ENCODE data around the gene DUSP16. TPM values are rescaled to one million over a fixed set of nuclear protein-coding genes. Genes with fewer than 3 reads are reported as not detected.
A peak's percentile ranks its signal among the peaks of the same experiment; 100 is the strongest.

The DUSP16 gene
- polyA plus RNA-seq, 1 donor from 2014 or later: 42.5 TPM

- no peak overlapping the region for H3K4me3 ChIP-seq (ENCODE audit: low read length)
- H4K20me1 ChIP-seq (ENCODE audit: insufficient read depth): no peaks in the 10 kb centered on the region
- no peaks in the 10 kb centered on the region for H3K79me2 ChIP-seq (replicated peaks; ENCODE audit: insufficient read depth, low read length)
- H3K27me3 ChIP-seq (ENCODE audit: insufficient read depth, low read depth, low read length): no peaks in the 10 kb centered on the region
- H3K4me2 ChIP-seq (ENCODE audit: low read length): no peak overlapping the region
- TF ChIP-seq RAD21 (conservative IDR thresholded peaks at IDR 0.05): no peak
- no peak for TF ChIP-seq CTCF (IDR thresholded peaks at IDR 0.05; ENCODE audit: poor library complexity, severe bottlenecking)
- no peaks in the 10 kb centered on the region for H3K9me2 ChIP-seq (ENCODE audit: insufficient read depth, low read length)
- no peak overlapping the region for H3K9ac ChIP-seq (ENCODE audit: low read length)
- H3F3A ChIP-seq (ENCODE audit: insufficient read depth, low read length, poor library complexity, severe bottlenecking): no peaks in the 10 kb centered on the region
- no peak overlapping the region for H2AFZ ChIP-seq (ENCODE audit: low read depth, low read length)
- H3K27ac ChIP-seq (ENCODE audit: low read length): no peak overlapping the region
- H3K9me3 ChIP-seq (ENCODE audit: low read length): no peaks in the 10 kb centered on the region
- no peaks in the 10 kb centered on the region for H3K36me3 ChIP-seq (ENCODE audit: insufficient read depth, low read length)
These were observed 22.6 kb upstream of the DUSP16 start for GRCh38 chr12:12585115-12585863.

GRCh38 chr12:12583510-12584178, 21.0 kb upstream of the DUSP16 start:
- Histone ChIP-seq H3K27me3 (ENCODE audit: insufficient read depth, low read depth, low read length) (no peaks in the 10 kb centered on the region), H3K9me2 (ENCODE audit: insufficient read depth, low read length) (no peaks in the 10 kb centered on the region), H3K4me2 (ENCODE audit: low read length) (no peak overlapping the region), H2AFZ (ENCODE audit: low read depth, low read length) (no peak overlapping the region), H3K9me3 (ENCODE audit: low read length) (no peaks in the 10 kb centered on the region), H3K36me3 (ENCODE audit: insufficient read depth, low read length) (no peaks in the 10 kb centered on the region), H3K9ac (ENCODE audit: low read length) (no peak overlapping the region), H3K27ac (ENCODE audit: low read length) (no peak overlapping the region), H3F3A (ENCODE audit: insufficient read depth, low read length, poor library complexity, severe bottlenecking) (no peaks in the 10 kb centered on the region), H4K20me1 (ENCODE audit: insufficient read depth) (no peaks in the 10 kb centered on the region), H3K79me2 (replicated peaks; ENCODE audit: insufficient read depth, low read length) (no peaks in the 10 kb centered on the region), H3K4me3 (ENCODE audit: low read length) (no peak overlapping the region)
- TF ChIP-seq POLR2AphosphoS5 (IDR thresholded peaks at IDR 0.05) (peak; percentile 45), CTCF (IDR thresholded peaks at IDR 0.05; ENCODE audit: poor library complexity, severe bottlenecking) (no peak), TAF1 (IDR thresholded peaks at IDR 0.05; ENCODE audit: low read depth) (no peak), EP300 (conservative IDR thresholded peaks at IDR 0.05; ENCODE audit: poor library complexity, severe bottlenecking) (no peak), SMC3 (conservative IDR thresholded peaks at IDR 0.05; ENCODE audit: poor library complexity) (no peak)

- H3K9me3 ChIP-seq (ENCODE audit: low read length): no peaks in the 10 kb centered on the region
These were observed 20.2 kb upstream of the DUSP16 start for GRCh38 chr12:12582895-12583303.

More at GRCh38 chr12:12582895-12583303, 20.2 kb upstream of the DUSP16 start:
- Histone ChIP-seq H4K20me1 (ENCODE audit: insufficient read depth) (no peaks in the 10 kb centered on the region), H3K79me2 (replicated peaks; ENCODE audit: insufficient read depth, low read length) (no peaks in the 10 kb centered on the region), H2AFZ (ENCODE audit: low read depth, low read length) (no peak overlapping the region), H3K9me2 (ENCODE audit: insufficient read depth, low read length) (no peaks in the 10 kb centered on the region), H3K36me3 (ENCODE audit: insufficient read depth, low read length) (no peaks in the 10 kb centered on the region), H3K4me2 (ENCODE audit: low read length) (no peak overlapping the region), H3K27ac (ENCODE audit: low read length) (no peak overlapping the region), H3K4me3 (ENCODE audit: low read length) (no peak overlapping the region), H3K9ac (ENCODE audit: low read length) (no peak overlapping the region), H3F3A (ENCODE audit: insufficient read depth, low read length, poor library complexity, severe bottlenecking) (no peaks in the 10 kb centered on the region), H3K27me3 (ENCODE audit: insufficient read depth, low read depth, low read length) (no peaks in the 10 kb centered on the region)
- no peak for TF ChIP-seq REST (IDR thresholded peaks at IDR 0.05; ENCODE audit: borderline replicate concordance)
- no peak for TF ChIP-seq EP300 (conservative IDR thresholded peaks at IDR 0.05; ENCODE audit: poor library complexity, severe bottlenecking)
- no peak for TF ChIP-seq TAF1 (IDR thresholded peaks at IDR 0.05; ENCODE audit: low read depth)
- TF ChIP-seq MXI1 (conservative IDR thresholded peaks at IDR 0.05; ENCODE audit: poor library complexity, severe bottlenecking): no peak
- TF ChIP-seq EZH2 (IDR thresholded peaks at IDR 0.05; ENCODE audit: borderline replicate concordance, insufficient read depth, low read length, poor library complexity, severe bottlenecking): no peak
- no peak for TF ChIP-seq POLR2AphosphoS5 (IDR thresholded peaks at IDR 0.05)
- no peak for TF ChIP-seq RAD21 (conservative IDR thresholded peaks at IDR 0.05)
- TF ChIP-seq SMC3 (conservative IDR thresholded peaks at IDR 0.05; ENCODE audit: poor library complexity): no peak
- no peak for TF ChIP-seq CTCF (IDR thresholded peaks at IDR 0.05; ENCODE audit: poor library complexity, severe bottlenecking)

All from neural cell (in vitro differentiated cells).